Astrocyte of the spinal cord (primary cell): ENCODE results near the gene PDLIM4.

Experiments
- DNase-seq: peaks from one replicate; pipeline ENCODE4 v3.0.0; 2011; ENCODE audit warnings: low read depth, low spot score
- H3K4me3 ChIP-seq: 2 replicates; pipeline ENCODE4 v1.5.1; 2011; ENCODE audit warnings: low read depth, mild to moderate bottlenecking, low read length, moderate library complexity
- in situ Hi-C: cut with HindIII; loops from 2 replicates; pipeline ENCODE4 v1.10.0; 2017; ENCODE audit warnings: low sequenced_read_pairs
- TF ChIP-seq, protein P1 (sequence below): IDR thresholded peaks from 2 replicates; pipeline ENCODE4 v1.5.1; 2012; ENCODE audit warnings: low read depth, mild to moderate bottlenecking, low read length, inconsistent platforms

The PDLIM4 gene

DNA sequence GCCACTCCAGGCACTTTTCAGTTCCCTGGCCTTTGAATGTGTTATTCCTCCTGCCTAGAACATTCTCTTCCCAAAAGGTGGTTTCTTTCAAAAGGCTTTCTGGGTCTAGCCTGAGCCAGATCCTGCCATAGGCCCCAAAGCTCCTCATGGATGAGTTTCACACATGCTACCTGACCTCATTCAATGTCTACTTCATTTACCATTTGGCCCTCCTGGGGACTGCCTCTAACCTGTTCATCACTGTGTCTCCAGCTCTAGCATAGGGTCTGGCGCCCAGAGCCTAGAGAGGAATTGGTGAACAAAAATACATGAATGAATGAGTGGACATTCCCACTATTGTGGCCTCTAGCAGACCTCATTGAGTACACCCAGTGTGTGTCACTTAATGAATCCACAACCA, 24.4 kb upstream of the PDLIM4 start:
- in situ Hi-C loops, result no loop called here
- no peak overlapping the region for H3K4me3 ChIP-seq
- TF ChIP-seq, protein P1, sequence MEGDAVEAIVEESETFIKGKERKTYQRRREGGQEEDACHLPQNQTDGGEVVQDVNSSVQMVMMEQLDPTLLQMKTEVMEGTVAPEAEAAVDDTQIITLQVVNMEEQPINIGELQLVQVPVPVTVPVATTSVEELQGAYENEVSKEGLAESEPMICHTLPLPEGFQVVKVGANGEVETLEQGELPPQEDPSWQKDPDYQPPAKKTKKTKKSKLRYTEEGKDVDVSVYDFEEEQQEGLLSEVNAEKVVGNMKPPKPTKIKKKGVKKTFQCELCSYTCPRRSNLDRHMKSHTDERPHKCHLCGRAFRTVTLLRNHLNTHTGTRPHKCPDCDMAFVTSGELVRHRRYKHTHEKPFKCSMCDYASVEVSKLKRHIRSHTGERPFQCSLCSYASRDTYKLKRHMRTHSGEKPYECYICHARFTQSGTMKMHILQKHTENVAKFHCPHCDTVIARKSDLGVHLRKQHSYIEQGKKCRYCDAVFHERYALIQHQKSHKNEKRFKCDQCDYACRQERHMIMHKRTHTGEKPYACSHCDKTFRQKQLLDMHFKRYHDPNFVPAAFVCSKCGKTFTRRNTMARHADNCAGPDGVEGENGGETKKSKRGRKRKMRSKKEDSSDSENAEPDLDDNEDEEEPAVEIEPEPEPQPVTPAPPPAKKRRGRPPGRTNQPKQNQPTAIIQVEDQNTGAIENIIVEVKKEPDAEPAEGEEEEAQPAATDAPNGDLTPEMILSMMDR, result no peak
- no peak for DNase-seq

DNA sequence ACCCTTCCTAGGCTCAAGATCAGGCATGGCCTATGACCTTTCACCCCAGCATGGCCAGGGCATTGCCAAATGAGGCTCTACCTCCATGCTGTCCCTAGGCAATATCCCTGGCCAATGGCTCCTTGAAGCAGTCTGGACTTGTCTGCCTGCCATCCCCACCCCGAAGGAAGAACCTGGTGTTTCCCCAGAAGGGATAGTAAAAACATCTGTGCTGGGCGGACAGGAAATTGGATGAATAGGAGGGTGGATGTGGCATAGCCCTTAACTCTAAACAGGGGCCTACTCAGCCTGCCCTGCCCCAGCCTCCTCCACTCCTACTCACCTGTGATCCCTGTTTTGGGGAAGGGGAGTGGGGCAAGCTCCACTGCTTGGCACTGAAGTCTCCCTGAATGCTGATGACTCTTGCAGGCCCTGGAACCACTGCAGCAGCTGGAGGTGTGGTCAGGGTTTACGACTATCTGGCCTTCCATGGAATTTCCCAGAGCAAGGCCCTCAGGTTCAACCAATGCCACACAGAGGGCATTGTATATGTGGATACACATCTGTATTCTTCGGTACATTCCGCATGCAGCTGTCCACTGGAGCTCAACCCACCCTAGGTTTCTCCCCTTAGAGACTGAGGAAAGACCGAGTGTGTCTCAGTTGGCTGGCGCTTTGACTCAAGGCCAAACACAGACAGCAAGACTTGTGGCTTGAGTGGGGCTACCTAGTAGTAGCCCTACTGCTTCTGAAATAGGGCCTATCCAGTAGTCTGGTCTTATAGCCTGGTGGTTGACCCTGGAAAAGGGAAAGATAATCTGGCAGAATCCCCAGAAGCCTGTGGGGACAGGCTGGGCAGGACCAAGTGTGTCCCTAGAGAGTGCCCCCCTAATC, 23.4 kb upstream of the PDLIM4 start:
- TF ChIP-seq, protein P1, result no peak
- in situ Hi-C loops, result no loop called here
- no peak overlapping the region for H3K4me3 ChIP-seq
- DNase-seq, result no peak

DNA sequence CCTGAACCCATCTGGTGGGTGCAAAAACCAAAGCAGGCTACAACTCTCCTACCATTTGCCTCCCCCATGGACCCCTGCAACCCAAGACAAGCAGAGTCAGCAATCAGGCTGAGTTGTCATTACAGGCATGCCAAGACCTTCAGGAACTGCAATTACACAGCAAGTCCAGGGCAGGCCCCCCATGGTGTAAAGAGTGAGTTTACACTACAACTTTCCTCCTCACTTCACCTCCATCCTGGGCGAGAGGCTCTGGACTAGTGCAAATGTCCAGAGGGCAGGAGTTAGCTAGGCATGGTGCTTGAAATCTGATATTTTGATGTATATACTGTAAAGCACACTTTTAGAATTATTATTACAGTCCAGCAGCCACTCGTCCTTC, 22.8 kb upstream of the PDLIM4 start:
- H3K4me3 ChIP-seq, result no peak overlapping the region
- TF ChIP-seq, protein P1, result no peak

DNA sequence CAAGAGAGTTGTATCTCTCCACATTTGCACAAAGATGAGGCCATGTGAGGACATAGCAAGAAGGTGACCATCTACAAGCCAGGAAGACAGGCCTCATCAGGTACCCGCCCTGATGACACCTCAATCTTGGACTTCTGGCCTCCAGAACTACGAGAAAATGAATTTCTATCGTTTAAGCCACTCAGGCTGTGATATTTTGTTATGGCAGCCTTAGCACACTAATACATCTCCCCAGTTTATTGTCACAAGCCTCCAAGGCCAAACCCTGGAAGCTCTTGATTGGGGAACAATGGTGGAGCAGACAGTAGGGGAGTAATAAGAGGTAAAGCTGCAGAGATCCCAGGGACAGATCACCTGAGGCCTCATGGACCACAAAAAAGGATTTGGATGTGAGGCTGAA, 22.2 kb upstream of the PDLIM4 start:
- no peak overlapping the region for H3K4me3 ChIP-seq
- TF ChIP-seq, protein P1, result no peak
- no peak for DNase-seq
- in situ Hi-C loops, result no loop called here

More for the DNA sequence above, 22.8 kb upstream of the PDLIM4 start:
- no peak for DNase-seq
- in situ Hi-C loops, result no loop called here

DNA sequence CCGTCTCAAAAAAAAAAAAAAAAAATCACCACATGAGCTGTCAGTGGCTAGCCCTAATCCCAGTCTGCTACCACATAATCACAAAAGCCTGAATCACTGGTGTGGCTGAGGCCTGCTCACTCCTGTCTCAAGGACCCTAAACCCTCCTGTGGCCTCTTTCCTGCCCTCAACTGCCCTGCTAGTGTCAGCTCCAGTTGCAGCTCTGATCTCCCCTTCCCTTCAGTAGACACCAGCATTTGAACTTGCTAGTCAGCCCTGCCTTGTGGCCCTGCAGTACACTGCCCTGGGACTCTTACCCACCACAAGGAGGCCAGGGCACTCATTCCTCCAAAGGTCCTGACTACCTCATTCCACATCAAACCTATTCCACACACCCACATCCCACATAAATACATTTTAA, 20.4 kb upstream of the PDLIM4 start:
- no peak for DNase-seq
- in situ Hi-C loops, result no loop called here

DNA sequence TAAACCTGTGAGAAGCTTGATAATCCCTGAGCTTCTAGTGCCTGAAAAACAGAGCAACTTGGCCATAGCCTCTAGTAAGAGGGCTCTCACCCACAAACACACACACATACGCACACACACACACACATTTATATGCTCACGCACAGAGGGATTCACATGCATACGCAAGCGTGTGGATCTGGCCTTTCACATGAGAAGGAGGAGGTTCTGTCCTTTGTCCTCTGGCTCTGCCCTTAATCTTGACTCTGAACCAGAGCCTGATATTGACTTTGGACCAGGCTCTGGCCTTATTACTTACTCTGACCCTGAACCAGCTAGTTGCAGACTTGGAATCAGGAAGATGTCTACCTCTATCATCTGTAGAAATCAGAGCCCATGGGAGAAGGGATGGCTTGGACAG, 19.8 kb upstream of the PDLIM4 start:
- TF ChIP-seq, protein P1, result no peak
- in situ Hi-C loops, result no loop called here
- H3K4me3 ChIP-seq, result no peak overlapping the region
- no peak for DNase-seq

More for the DNA sequence above, 20.4 kb upstream of the PDLIM4 start:
- TF ChIP-seq, protein P1, result peak; percentile 23
- H3K4me3 ChIP-seq, result no peak overlapping the region
